HuH-7.5 (cell line): Measurements from ENCODE around the gene KNTC1.
"Not testable (repeated sequence)": the region's sequence is repeated elsewhere in the genome, so short reads cannot be mapped to it uniquely, and the experiment has no call there.

Experiments used
- DNase-seq: peaks from one replicate; pipeline ENCODE4 v3.0.0; 2011; ENCODE audit warnings: low spot score

KNTC1 gene

GRCh38 chr12:122513028-122513427, 14.0 kb upstream of the KNTC1 start:
- DNase-seq: not testable (repeated sequence)

GRCh38 chr12:122513660-122514059, 13.4 kb upstream of the KNTC1 start:
- DNase-seq: no peak

- no peak for DNase-seq
Measured at GRCh38 chr12:122515275-122515674, 11.8 kb upstream of the KNTC1 start.

DNA sequence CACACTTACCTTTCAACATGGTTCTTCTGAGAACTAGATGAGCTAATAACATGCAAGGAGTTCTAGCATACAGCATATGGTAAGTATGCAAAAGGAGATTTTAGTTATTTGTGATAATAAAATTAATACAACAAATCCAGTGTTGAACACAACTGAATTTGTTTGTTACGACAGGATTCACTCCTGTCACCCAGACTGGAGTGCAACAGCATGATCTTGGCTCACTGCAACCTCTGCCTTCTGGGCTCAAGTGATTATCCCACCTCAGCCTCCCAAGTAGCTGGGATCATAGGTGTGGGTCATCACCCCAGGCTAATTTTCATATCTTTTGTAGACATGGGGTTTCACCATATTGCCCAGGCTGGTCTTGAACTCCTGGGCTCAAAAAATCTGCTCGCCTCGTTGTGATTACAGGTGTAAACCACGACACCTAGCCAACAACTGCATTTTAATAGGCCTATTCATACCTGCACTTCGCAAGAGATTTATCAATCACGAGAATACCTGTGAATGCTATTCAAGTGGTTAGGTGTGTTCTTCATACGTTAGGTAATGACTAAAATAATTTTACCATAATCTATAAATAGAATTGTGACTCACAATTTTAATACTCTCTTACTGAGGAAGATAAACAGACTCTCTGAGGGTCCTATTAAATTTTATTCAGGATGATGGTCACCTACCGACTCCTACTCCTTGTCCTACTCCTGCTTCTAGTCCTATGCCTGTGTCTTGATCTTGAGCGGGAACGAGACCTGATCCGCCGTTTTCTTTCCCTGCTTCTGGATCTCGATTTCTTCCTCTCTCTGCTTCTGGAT, 10.3 kb upstream of the KNTC1 start:
- DNase-seq: no peak

DNA sequence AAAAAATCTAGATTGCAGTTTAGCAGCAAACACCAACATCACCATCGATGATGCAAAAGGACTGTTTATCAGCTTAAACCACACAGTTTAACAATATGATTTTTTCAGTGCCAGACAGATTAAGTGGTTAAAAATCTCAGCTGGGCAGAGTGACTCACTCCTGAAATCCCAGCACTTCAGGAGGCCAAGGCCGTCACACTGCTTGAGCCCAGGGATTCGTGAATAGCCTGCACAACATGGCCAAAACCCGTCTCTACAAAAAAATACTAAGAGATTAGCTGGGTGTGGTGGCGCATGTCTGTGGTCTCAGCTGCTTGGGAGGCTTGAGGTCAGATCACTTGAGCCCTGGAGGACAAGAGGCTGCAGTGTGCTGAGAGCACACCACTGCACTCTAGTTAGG, 9.2 kb upstream of the KNTC1 start:
- no peak for DNase-seq

GRCh38 chr12:122518908-122519307, 8.1 kb upstream of the KNTC1 start:
- DNase-seq: no peak

DNA sequence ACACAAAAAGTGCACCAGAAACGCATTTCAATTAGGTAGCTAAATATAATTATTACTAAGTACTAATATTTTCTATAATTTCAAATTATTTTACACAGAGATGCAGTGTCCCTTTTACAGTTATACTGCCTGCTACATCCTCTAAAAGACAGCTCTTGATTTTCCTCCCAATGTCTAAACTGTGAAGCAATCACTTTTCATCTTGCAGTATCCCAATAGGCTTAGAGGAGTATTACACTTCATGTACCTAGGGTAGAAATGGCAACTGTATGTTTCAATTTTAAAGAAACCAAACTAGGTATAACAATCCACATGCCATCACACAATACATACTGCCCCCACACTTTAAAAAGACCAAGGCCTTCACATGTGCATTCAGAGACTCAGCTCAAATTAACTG, 7.6 kb upstream of the KNTC1 start:
- no peak for DNase-seq

DNA sequence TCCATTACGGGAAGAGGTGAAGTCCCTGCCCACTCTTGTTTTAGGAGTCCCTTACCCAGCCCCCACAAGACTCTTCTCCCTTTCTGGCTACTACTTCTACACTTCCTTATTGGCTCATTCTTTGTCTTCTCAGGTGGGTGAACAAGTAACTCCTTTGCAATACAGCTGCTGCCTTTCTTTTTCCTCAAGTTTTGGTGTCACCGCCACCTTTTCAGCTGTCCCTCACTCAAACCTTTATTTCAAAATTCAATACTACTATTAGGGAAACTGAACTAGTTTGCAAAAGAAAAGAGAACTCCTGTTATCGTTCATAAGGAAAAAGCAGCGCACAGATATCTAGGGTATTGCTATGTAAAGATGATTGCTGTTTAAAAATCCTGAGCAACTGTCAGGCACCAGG, 6.4 kb upstream of the KNTC1 start:
- no peak for DNase-seq

GRCh38 chr12:122523280-122523679, 3.8 kb upstream of the KNTC1 start:
- no peak for DNase-seq

- DNase-seq: no peak
Measured at GRCh38 chr12:122523846-122524718, 3.0 kb upstream of the KNTC1 start.

- no peak for DNase-seq
Measured at GRCh38 chr12:122527478-122527944, 462 bp downstream of the KNTC1 start.

- no peak for DNase-seq
Measured at GRCh38 chr12:122528582-122528981, 1.5 kb downstream of the KNTC1 start.

DNA sequence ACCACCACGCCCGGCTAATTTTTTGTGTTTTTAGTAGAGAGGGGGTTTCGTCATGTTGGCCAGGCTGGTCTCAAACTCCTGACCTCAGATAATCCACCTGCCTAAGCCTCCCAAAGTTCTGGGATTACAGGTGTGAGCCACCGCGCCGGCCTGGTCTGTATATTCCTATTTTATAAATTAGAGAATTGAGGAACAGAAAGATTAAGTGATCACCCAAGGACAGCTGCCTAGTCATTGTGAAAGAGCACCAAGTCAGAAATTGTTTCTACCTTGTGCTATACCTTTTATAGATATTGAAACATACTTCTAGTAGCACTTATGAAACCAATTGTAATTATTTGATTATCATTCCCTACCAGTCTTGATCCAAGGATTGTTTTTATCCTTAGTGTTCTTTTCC, 1.9 kb downstream of the KNTC1 start:
- no peak for DNase-seq

DNA sequence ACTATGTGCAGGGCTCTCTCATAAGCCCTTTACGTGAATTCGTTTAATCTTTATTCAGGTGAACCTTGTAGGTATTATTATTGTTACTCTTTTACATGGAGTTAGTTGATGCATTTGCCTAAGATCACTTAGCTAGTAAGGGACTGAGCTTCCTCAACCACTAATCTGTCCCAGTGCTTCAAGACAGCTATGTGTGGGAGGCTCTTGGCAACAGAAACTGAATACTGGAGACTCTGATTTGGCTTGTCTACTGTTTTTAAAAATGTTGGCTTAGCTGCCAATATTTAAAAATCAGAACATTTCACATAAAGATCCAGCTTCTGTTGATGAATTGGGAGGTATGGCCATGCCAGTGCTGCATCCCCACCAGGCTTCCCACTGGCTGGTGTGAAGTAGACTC, 6.8 kb downstream of the KNTC1 start:
- DNase-seq: no peak

DNA sequence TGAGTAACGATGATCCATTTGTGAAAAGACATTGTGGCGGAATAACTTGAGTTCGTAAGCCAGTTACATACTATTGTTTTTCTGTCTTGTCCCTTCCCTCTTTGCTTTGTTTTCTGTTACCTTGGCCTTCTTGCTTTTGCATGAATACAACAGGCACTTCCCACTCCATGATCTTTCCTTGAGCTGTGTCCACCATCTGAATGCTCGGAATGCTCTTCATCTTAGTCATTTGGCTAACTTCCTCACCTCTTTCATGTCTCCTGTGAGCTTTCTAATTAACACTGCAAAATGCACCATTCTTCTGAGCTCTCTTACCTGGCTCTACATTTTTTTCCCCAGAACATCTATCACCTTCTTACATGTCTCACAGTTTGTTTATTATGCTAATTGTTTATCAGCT, 10.0 kb downstream of the KNTC1 start:
- DNase-seq: no peak

- no peak for DNase-seq
Measured at GRCh38 chr12:122538496-122538895, 11.4 kb downstream of the KNTC1 start.

DNA sequence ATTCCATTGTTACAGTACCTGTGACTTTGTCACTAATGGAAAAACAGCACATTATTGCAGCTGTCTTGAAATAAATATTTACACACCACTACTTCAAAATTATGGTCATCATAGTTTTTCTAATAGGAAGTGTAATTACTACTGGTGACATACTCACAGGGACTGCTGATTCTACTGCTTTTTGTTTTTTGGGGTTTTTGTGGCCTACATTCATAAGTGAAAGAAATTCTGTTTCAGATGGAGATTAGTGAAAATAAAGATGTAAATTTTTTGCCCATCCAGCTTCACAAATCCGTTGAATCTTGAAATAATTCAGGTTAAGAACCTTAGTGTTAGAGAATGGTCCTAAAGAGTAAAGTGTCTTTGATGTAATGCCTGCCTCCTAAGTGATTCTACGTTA, 17.5 kb downstream of the KNTC1 start:
- no peak for DNase-seq

DNA sequence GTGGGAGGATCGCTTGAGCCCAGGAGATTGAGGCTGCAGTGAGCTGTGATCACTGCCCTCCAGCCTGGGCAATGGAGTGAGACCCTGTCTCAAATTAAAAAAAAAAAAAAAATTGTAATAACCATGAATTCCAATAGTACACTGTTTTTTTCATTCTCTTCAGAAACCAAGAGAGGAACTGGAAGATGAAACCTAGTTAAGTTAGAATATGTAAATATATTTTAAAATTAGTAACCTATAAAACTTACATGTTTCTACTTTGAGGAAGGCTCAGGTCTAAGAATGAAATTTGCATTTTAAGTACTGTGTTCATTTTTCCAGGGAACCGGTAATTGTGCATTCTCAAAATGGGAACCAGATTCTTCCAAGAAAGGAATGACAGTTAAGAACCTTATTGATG, 18.8 kb downstream of the KNTC1 start:
- DNase-seq: no peak

GRCh38 chr12:122547330-122547729, 20.3 kb downstream of the KNTC1 start:
- no peak for DNase-seq

DNA sequence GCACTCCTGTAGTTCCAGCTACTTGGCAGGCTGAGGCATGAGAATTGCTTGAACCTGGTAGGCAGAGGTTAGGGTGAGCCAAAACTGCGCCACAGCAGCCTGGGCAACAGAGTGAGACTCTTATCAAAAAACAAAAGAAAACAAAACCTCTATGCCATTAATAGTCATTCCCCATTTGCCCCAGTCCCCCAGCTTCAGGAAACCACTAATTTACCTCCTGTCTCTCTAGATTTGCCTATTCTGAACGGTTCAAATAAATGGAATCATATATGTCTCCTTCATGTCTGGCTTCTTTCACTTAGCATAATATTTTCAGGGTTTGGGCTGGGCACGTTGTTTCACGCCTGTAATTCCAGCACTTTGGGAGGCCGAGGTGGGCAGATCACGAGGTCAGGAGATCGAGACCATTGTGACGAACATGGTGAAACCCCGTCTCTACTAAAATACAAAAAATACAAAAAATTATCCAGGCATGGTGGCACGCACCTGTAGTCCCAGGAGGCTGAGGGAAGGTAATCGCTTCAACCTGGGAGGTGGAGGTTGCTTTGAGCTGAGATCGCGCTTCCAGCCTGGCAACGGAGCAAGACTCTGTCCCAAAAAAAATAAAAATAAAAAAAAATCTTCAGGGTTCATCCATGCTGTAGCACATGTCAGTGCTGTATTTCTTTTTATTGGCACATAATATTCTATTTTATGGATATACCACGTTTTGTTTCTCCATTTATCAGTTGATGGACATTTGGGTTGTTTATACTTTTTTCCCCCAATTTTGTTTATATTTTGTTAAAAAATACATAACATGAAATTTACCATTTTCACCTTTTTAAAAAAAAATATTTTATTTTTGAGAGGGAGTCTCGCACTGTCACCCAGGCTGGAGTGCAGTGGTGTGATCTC, 31.9 kb downstream of the KNTC1 start:
- no peak for DNase-seq

- no peak for DNase-seq
Measured at GRCh38 chr12:122560138-122560537, 33.1 kb downstream of the KNTC1 start.

- no peak for DNase-seq
Measured at GRCh38 chr12:122563361-122563760, 36.3 kb downstream of the KNTC1 start.
